Measurements from ENCODE around the gene ARPP19.

GRCh38 chr15:52546031-52546751 lies 22.6 kb downstream of the ARPP19 start:
- TF ChIP-seq POLR2AphosphoS5 (IDR thresholded peaks at IDR 0.05; ENCODE audit: low read depth) = peak; percentile 66; the same call in 1 of the 2 replicates
- TF ChIP-seq CTCF (IDR thresholded peaks at IDR 0.05; ENCODE audit: insufficient read depth, low read length) = no peak
- TF ChIP-seq GABPA (IDR thresholded peaks at IDR 0.05; ENCODE audit: low read depth) = no peak
